Measurements from ENCODE around the gene PRR11.
A peak's percentile ranks its signal among the peaks of the same experiment; 100 is the strongest.
"Not testable (repeated sequence)": the region's sequence is repeated elsewhere in the genome, so short reads cannot be mapped to it uniquely, and the experiment has no call there.

The PRR11 gene

GRCh38 chr17:59219370-59219769, 63.8 kb downstream of the PRR11 start:
- DNase-seq (ENCODE audit: low spot score) = no peak
- no peak for FAIRE-seq

- FAIRE-seq = no peak
- DNase-seq (ENCODE audit: low spot score) = no peak
Observed at GRCh38 chr17:59219992-59220327, 64.4 kb downstream of the PRR11 start.

DNA sequence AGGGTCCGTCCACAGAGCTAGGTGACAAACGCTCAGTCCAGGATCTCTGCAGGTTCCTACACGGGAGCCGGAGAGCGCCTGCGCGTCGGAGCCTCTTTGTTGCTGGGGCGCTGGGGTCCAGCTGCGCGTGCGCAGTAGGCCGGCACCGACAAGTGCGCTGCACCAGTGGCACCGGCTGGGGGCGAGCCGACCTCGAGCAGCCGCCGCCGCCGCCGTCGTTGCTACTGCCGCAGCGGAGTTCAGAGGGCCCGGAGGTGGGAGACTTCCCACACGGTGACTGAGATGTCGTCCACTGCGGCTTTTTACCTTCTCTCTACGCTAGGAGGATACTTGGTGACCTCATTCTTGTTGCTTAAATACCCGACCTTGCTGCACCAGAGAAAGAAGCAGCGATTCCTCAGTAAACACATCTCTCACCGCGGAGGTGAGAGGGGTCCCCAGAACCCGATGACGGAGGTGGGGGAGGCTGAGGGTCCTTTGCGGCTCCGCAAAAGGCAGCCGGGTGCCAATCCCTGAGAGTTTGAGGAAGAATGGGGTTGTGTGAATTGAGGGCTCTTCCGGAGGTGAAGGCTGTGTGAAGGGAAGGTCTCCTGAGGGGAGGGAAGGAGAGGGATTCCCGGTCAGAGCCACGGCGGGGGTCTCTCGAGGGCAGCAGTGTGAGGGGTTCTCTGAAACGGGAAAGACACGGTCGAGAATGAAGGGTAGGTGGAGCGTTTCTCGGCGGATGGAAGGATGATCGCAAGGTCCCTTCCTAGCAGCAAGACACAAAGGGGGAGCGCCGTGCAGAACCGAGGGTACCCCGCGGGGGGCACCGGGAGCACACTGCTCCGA, 65.0 kb downstream of the PRR11 start, which contains the start of gene GDPD1:
TSS of gene GDPD1 (plus strand) at position 184 of the 831 bp plus-strand sequence. CDS start at position 283, 99 bp downstream.
- FAIRE-seq (peak; percentile 17), DNase-seq (ENCODE audit: low spot score) (peak; percentile 86)

DNA sequence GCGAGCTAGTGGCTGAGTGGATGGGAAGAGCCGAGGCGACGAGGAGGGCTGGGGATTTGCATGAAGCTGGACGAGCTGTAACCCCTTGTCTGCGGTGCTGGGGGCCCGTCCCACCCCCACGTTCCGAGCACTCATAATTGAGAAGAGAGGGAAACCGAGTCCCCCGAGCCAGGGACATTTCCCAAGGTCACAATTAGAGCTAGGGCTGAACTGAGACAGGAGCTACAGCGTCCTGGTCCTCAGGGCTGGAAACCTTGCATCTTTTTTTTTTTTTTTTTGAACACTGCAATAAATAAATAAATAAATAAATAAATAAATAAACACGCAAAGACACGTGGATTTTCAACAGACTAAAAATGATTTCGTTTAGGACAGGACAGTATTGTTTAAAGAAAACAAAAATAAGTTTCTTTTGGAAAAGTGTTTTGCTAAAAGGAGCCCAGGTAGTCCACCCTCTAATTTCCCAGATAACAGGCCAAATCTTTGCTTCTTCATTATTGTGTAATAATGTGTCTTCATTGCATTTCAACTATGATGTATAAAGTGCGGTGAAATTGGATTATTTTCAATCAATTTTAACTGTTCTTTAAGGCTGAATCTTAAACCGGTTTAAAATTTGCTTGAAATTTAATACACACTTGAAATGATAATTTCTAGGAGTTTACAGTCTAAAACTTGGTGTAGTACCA, 65.8 kb downstream of the PRR11 start:
- DNase-seq (ENCODE audit: low spot score) (no peak), FAIRE-seq (no peak)

DNA sequence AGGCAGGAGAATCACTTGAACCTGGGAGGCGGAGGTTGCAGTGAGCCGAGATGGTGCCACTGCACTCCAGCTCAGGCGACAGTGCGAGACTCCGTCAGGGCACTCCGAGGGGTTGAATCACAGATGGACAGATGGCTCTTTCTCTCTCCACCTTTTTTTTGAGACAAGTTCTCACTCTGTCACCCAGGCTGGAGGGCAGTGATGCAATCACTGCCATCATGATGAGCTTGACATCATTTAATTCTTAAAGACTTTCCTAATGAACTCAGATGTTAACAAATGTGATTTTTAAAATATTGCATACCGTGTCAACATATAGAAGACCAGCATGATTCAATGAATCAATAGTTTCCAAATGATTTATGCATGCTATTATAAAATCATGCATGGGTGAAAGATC, 68.3 kb downstream of the PRR11 start:
- DNase-seq (ENCODE audit: low spot score) = no peak
- no peak for FAIRE-seq

- not testable (repeated sequence) for DNase-seq (ENCODE audit: low spot score); FAIRE-seq
Observed at GRCh38 chr17:59228588-59228987, 73.0 kb downstream of the PRR11 start.

- FAIRE-seq (no peak), DNase-seq (ENCODE audit: low spot score) (no peak)
Observed at GRCh38 chr17:59230764-59231163, 75.2 kb downstream of the PRR11 start.

GRCh38 chr17:59234631-59235030, 79.1 kb downstream of the PRR11 start:
- no peak for FAIRE-seq
- DNase-seq (ENCODE audit: low spot score) = no peak

- no peak for DNase-seq (ENCODE audit: low spot score)
- FAIRE-seq = no peak
Observed at GRCh38 chr17:59238906-59239305, 83.4 kb downstream of the PRR11 start.

GRCh38 chr17:59244081-59244480, 88.5 kb downstream of the PRR11 start:
- FAIRE-seq (no peak), DNase-seq (ENCODE audit: low spot score) (no peak)
